ENCODE results near the gene MPZL3. TPM values are rescaled to one million over a fixed set of nuclear protein-coding genes. Genes with fewer than 3 reads are reported as not detected.

The MPZL3 gene
- total RNA-seq, 6 donors from 2014 or later, result 2.3 to 27.7 (median 10.4) TPM

DNA sequence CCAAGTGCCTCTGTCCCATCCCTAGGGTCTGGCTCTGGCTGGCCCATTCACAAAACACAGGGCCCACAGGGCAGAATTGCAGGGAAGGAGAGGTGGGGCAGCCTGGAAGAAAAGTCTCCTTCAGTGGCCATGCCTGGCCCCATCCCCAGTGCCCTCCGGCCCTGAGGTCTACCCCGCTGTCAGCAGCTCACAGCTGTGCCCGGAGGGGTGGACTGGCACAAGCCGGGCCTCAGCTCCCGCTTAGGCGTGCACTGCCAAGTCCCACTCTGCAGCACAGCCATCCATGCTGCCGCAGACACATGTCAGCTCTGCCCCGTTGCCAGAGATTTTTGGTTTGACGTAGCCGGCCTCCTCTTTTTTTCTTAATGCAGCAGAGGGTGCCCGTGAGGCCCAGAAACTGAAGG, 71.9 kb downstream of the MPZL3 start:
- peaks cover 0 to 11% (median 6%) of the 10 kb centered on the region in 4 donors for H3K4me1 ChIP-seq
- no peaks in the 10 kb centered on the region for H3K36me3 ChIP-seq
- H3K27ac ChIP-seq, result no peak overlapping the region

DNA sequence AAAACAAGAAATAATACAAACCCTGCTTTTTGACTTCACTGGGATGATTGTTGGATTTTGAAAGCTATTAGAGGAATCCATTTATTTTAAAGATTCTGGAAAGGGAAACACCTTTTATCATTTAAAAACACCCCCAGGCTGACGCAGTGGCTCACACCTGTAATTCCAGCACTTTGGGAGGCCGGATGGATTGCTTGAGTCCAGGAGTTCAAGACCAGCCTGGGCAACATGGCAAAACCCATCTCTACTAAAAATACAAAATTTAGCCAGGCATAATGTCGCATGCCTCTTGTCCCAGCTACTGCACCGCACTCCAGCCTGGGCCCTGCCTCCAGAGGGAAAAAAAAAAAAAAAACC, 75.4 kb downstream of the MPZL3 start:
- H3K4me3 ChIP-seq, result no peak overlapping the region
- no peaks in the 10 kb centered on the region for H3K36me3 ChIP-seq
- no peak for ATAC-seq (ENCODE audit: low FRiP score in 2 of 2)
- WGBS, 2 donors, result 89 to 90% methylated on average over 4 of the region's 4 CpGs
- no peaks in the 10 kb centered on the region for H3K27me3 ChIP-seq
- H3K4me1 ChIP-seq, result peaks cover 2 to 16% (median 11%) of the 10 kb centered on the region in 4 donors
- no peak for DNase-seq
- H3K9me3 ChIP-seq, result no peaks in the 10 kb centered on the region
- no peak overlapping the region for H3K27ac ChIP-seq
- TF ChIP-seq POLR2A (IDR thresholded peaks at IDR 0.05) (no peak), EP300 (IDR thresholded peaks at IDR 0.05) (no peak), POLR2AphosphoS5 (IDR thresholded peaks at IDR 0.05) (no peak)
- TF ChIP-seq, protein P1, sequence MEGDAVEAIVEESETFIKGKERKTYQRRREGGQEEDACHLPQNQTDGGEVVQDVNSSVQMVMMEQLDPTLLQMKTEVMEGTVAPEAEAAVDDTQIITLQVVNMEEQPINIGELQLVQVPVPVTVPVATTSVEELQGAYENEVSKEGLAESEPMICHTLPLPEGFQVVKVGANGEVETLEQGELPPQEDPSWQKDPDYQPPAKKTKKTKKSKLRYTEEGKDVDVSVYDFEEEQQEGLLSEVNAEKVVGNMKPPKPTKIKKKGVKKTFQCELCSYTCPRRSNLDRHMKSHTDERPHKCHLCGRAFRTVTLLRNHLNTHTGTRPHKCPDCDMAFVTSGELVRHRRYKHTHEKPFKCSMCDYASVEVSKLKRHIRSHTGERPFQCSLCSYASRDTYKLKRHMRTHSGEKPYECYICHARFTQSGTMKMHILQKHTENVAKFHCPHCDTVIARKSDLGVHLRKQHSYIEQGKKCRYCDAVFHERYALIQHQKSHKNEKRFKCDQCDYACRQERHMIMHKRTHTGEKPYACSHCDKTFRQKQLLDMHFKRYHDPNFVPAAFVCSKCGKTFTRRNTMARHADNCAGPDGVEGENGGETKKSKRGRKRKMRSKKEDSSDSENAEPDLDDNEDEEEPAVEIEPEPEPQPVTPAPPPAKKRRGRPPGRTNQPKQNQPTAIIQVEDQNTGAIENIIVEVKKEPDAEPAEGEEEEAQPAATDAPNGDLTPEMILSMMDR (IDR thresholded peaks at IDR 0.05), result no peak

More for the DNA sequence above, 71.9 kb downstream of the MPZL3 start:
- TF ChIP-seq EP300 (IDR thresholded peaks at IDR 0.05) (no peak), POLR2A (IDR thresholded peaks at IDR 0.05) (no peak), POLR2AphosphoS5 (IDR thresholded peaks at IDR 0.05) (no peak)
- TF ChIP-seq, protein P1 (IDR thresholded peaks at IDR 0.05), result no peak
- Histone ChIP-seq H3K4me3 (no peak overlapping the region), H3K27me3 (no peaks in the 10 kb centered on the region), H3K9me3 (no peaks in the 10 kb centered on the region)
- ATAC-seq (ENCODE audit: low FRiP score in 2 of 2) (peak; percentile 51 to 87), DNase-seq (peak in 1 of 2 donors; percentile 53)
- 12 to 41% methylated on average over 10 of the region's 11 CpGs for WGBS, 2 donors

Small RNAs within 50 kb of the gene (small RNA-seq; reads per million reads assigned to genes)
- gene HSPE1P18, result 0 reads per million in 4 donors

Other genes starting within 250 kb of the MPZL3 start
- 10 to 100 TPM in 1 of 6 donors, 1 to 10 TPM in 5; 1.6 to 14.3 (median 3.1) TPM for gene TMPRSS4, start 175.3 kb downstream of the MPZL3 start, total RNA-seq
- gene SMIM35, start 165.4 kb downstream of the MPZL3 start, total RNA-seq, result not detected
- 1 to 10 TPM in 5 of 6 donors, under 1 TPM in 1; under 0.01 to 5.5 (median 3.3) TPM for gene SCN4B, start 99.5 kb downstream of the MPZL3 start, total RNA-seq
- 1 to 10 TPM in 1 of 6 donors, under 1 TPM in 3, not detected in 2; 0.22 to 2.4 (median 0.32) TPM for gene SCN2B, start 75.7 kb downstream of the MPZL3 start, total RNA-seq
- gene JAML, start 27.4 kb downstream of the MPZL3 start, total RNA-seq, result 100 to 1,000 TPM in 2 of 6 donors, 10 to 100 TPM in 4; 33.0 to 105 (median 49.5) TPM
- 100 to 1,000 TPM in 3 of 6 donors, 10 to 100 TPM in 3; 51.6 to 146 (median 110) TPM for gene MPZL2, start 11.9 kb upstream of the MPZL3 start, total RNA-seq
- gene CD3E, start 52.4 kb upstream of the MPZL3 start, total RNA-seq, result 10 to 100 TPM in 2 of 6 donors, 1 to 10 TPM in 4; 3.9 to 13.6 (median 9.1) TPM
- 10 to 100 TPM in 3 of 6 donors, 1 to 10 TPM in 3; 4.1 to 22.3 (median 7.6) TPM for gene CD3D, start 90.3 kb upstream of the MPZL3 start, total RNA-seq
- 1 to 10 TPM in 4 of 6 donors, under 1 TPM in 1, not detected in 1; 1.00 to 5.5 (median 1.9) TPM for gene CD3G, start 92.0 kb upstream of the MPZL3 start, total RNA-seq
- gene UBE4A, start 107.2 kb upstream of the MPZL3 start, total RNA-seq, result 10 to 100 TPM; 22.5 to 49.2 (median 38.2) TPM
- 100 to 1,000 TPM in 2 of 6 donors, 10 to 100 TPM in 4; 22.2 to 178 (median 58.0) TPM for gene ATP5MG, start 149.2 kb upstream of the MPZL3 start, total RNA-seq
- 10 to 100 TPM; 42.0 to 97.1 (median 58.4) TPM for gene KMT2A, start 184.1 kb upstream of the MPZL3 start, total RNA-seq

Data from upper lobe of left lung (tissue), 6 donors.